Measurements from ENCODE around the gene AFMID.

The AFMID gene

GRCh38 chr17:78180083-78180482 is 7.1 kb upstream of the AFMID start:
- DNase-seq (ENCODE audit: low read depth), result no peak

- DNase-seq (ENCODE audit: low read depth), result no peak
These were observed 6.7 kb upstream of the AFMID start for GRCh38 chr17:78180508-78180907.

GRCh38 chr17:78182504-78182903 is 4.7 kb upstream of the AFMID start:
- DNase-seq (ENCODE audit: low read depth), result no peak

- DNase-seq (ENCODE audit: low read depth), result no peak
These were observed 3.2 kb upstream of the AFMID start for GRCh38 chr17:78183916-78184315.

GRCh38 chr17:78184351-78184750 is 2.8 kb upstream of the AFMID start:
- DNase-seq (ENCODE audit: low read depth), result no peak

GRCh38 chr17:78184868-78185267 is 2.3 kb upstream of the AFMID start:
- no peak for DNase-seq (ENCODE audit: low read depth)

- DNase-seq (ENCODE audit: low read depth), result no peak
These were observed 1.0 kb upstream of the AFMID start for GRCh38 chr17:78185981-78186691.

GRCh38 chr17:78196716-78197115 is 9.6 kb downstream of the AFMID start:
- no peak for DNase-seq (ENCODE audit: low read depth)

GRCh38 chr17:78197147-78197832 is 10.1 kb downstream of the AFMID start:
- no peak for DNase-seq (ENCODE audit: low read depth)

- no peak for DNase-seq (ENCODE audit: low read depth)
These were observed 13.3 kb downstream of the AFMID start for GRCh38 chr17:78200451-78200850.

- DNase-seq (ENCODE audit: low read depth), result no peak
These were observed 15.5 kb downstream of the AFMID start for GRCh38 chr17:78202666-78203065.

- DNase-seq (ENCODE audit: low read depth), result no peak
These were observed 17.4 kb downstream of the AFMID start for GRCh38 chr17:78204387-78205123.

- no peak for DNase-seq (ENCODE audit: low read depth)
These were observed 18.1 kb downstream of the AFMID start for GRCh38 chr17:78205124-78205775.

- DNase-seq (ENCODE audit: low read depth), result no peak
These were observed 19.1 kb downstream of the AFMID start for GRCh38 chr17:78206298-78206697.

GRCh38 chr17:78208486-78208885 is 21.3 kb downstream of the AFMID start:
- no peak for DNase-seq (ENCODE audit: low read depth)

GRCh38 chr17:78210111-78210510 is 22.9 kb downstream of the AFMID start:
- no peak for DNase-seq (ENCODE audit: low read depth)

- DNase-seq (ENCODE audit: low read depth), result no peak
These were observed 23.9 kb downstream of the AFMID start for GRCh38 chr17:78211032-78211431.

- DNase-seq (ENCODE audit: low read depth), result peak; percentile 84
These were observed 27.0 kb downstream of the AFMID start, which contains the start of gene BIRC5 for GRCh38 chr17:78214016-78214705. Gene BIRC5, plus strand, starts transcription at chr17:78214253. Its CDS starts 64 bp downstream, at chr17:78214317.

- DNase-seq (ENCODE audit: low read depth), result no peak
These were observed 27.5 kb downstream of the AFMID start for GRCh38 chr17:78214706-78215061.

- no peak for DNase-seq (ENCODE audit: low read depth)
These were observed 32.4 kb downstream of the AFMID start for GRCh38 chr17:78219396-78220150.

- DNase-seq (ENCODE audit: low read depth), result no peak
These were observed 35.9 kb downstream of the AFMID start for GRCh38 chr17:78223061-78223460.
